Astrocyte (in vitro differentiated cells and primary cell): ENCODE results near the gene ENKD1. TPM values are rescaled to one million over a fixed set of nuclear protein-coding genes. Genes with fewer than 3 reads are reported as not detected.

ENCODE experiments used
- DNase-seq: peaks from one replicate; pipeline ENCODE4 v3.0.0-alpha.2; 2010; ENCODE audit warnings: low read depth
- FAIRE-seq: peaks from 2 replicates; lab custom pipeline; 2011; peaks lifted over from hg19 to GRCh38; lab: Jason Lieb, UNC
- H2AFZ ChIP-seq: 2 replicates; pipeline ENCODE4 v1.6.0; 2012; ENCODE audit warnings: low read depth, low read length, inconsistent platforms
- H3K27ac ChIP-seq: 2 replicates; pipeline ENCODE4 v1.5.1; 2011; ENCODE audit warnings: low read depth, low read length, inconsistent platforms
- H3K27me3 ChIP-seq: 2 replicates; pipeline ENCODE4 v1.6.0; 2011; ENCODE audit warnings: low read length, inconsistent platforms; ENCODE audit not compliant: insufficient read depth
- H3K36me3 ChIP-seq: 2 replicates; pipeline ENCODE4 v1.5.1; 2011; ENCODE audit warnings: low read length, inconsistent platforms; ENCODE audit not compliant: insufficient read depth
- H3K4me1 ChIP-seq: 2 replicates; pipeline ENCODE4 v1.5.1; 2011; ENCODE audit warnings: low read length, inconsistent platforms; ENCODE audit not compliant: insufficient read depth
- H3K4me2 ChIP-seq: 2 replicates; pipeline ENCODE4 v1.6.0; 2012; ENCODE audit warnings: low read length, inconsistent platforms
- H3K4me3 ChIP-seq: 2 replicates; pipeline ENCODE4 v1.5.1; 2011; ENCODE audit warnings: low read depth, mild to moderate bottlenecking, low read length, inconsistent platforms; ENCODE audit not compliant: insufficient read depth
- H3K79me2 ChIP-seq: 2 replicates; pipeline ENCODE4 v1.6.0; 2012; ENCODE audit warnings: mild to moderate bottlenecking, low read length, inconsistent platforms; ENCODE audit not compliant: insufficient read depth
- H3K9ac ChIP-seq: 2 replicates; pipeline ENCODE4 v1.6.0; 2012; ENCODE audit warnings: mild to moderate bottlenecking, low read length, inconsistent platforms
- H3K9me3 ChIP-seq: 2 replicates; pipeline ENCODE4 v1.5.1; 2012; ENCODE audit warnings: low read depth, mild to moderate bottlenecking, low read length, inconsistent platforms; ENCODE audit not compliant: insufficient read depth
- H4K20me1 ChIP-seq: 2 replicates; pipeline ENCODE4 v1.6.0; 2012; ENCODE audit warnings: low read length, inconsistent platforms; ENCODE audit not compliant: insufficient read depth
- H3K27ac Mint-ChIP-seq: one replicate; pipeline ENCODE4 v1.8.0; 2021; ENCODE audit warnings: mild to moderate bottlenecking, mixed read lengths; ENCODE audit not compliant: unreplicated experiment
- H3K27me3 Mint-ChIP-seq: one replicate; pipeline ENCODE4 v1.8.0; 2021; ENCODE audit warnings: low read depth, mixed read lengths; ENCODE audit not compliant: unreplicated experiment
- H3K36me3 Mint-ChIP-seq: one replicate; pipeline ENCODE4 v1.8.0; 2021; ENCODE audit warnings: low read depth, mixed read lengths; ENCODE audit not compliant: unreplicated experiment
- H3K4me1 Mint-ChIP-seq: one replicate; pipeline ENCODE4 v1.8.0; 2021; ENCODE audit warnings: low read depth, mixed read lengths; ENCODE audit not compliant: unreplicated experiment
- H3K4me3 Mint-ChIP-seq: one replicate; pipeline ENCODE4 v1.8.0; 2021; ENCODE audit warnings: mild to moderate bottlenecking, moderate library complexity, mixed read lengths; ENCODE audit not compliant: unreplicated experiment
- H3K9me3 Mint-ChIP-seq: one replicate; pipeline ENCODE4 v1.8.0; 2021; ENCODE audit warnings: mild to moderate bottlenecking, mixed read lengths; ENCODE audit not compliant: unreplicated experiment
- CTCF ChIP-seq: IDR thresholded peaks from 2 replicates; pipeline ENCODE4 v1.5.1; 2011; ENCODE audit warnings: low read depth, mild to moderate bottlenecking, inconsistent platforms, low read length, moderate library complexity; ENCODE audit not compliant: insufficient read depth
- EZH2 ChIP-seq: IDR thresholded peaks from 2 replicates; pipeline ENCODE4 v1.6.1; 2012; ENCODE audit warnings: mild to moderate bottlenecking, low read length, inconsistent platforms; ENCODE audit not compliant: insufficient read depth
- total RNA-seq: library from RNA; stranded (reverse); gene quantifications from 2 replicates; pipeline ENCODE4 v1.2.1, GENCODE V29; 2021

Gene ENKD1
- total RNA-seq, 1 donor from 2014 or later: 8.5 TPM

DNA sequence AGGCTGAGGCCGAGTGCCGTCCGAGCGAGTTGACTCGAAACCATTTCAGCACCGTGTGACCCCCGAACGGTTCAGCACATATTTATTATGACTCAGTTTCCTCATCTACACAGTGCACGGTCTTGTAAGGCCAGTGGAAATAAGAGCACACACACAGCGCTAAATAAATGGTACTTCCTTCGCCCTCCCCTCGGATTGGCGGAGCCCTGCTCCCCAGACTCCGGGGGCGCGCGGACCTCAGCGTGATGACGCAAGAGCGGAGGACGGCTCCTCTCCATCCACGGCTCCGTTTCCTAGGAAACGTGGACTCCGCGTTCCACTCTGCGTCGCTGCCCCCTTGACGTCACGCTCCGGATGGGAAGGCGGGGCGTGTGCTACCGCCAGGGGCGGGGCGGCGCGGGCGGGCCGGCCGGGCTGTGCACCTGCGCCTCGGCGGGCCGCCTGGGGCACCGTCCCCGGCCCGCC, 6.0 kb downstream of the ENKD1 start, which contains the start of gene PARD6A:
Gene PARD6A, plus strand, starts transcription at position 397 of the 465 bp plus-strand sequence. CDS start 79 bp downstream, outside the sequence.
- peak within 1 kb of the TSS; percentile 96 for H2AFZ ChIP-seq
- H4K20me1 ChIP-seq: peaks cover 24% of the 10 kb centered on the region
- H3K36me3 ChIP-seq: peaks cover 2% of the 10 kb centered on the region
- H3K4me1 ChIP-seq: peaks cover 14% of the 10 kb centered on the region
- H3K79me2 ChIP-seq: peaks cover 14% of the 10 kb centered on the region
- FAIRE-seq (peak; percentile 17), DNase-seq (peak; percentile 90)
- H3K9me3 ChIP-seq: no peaks in the 10 kb centered on the region
- H3K4me2 ChIP-seq: peak within 1 kb of the TSS; percentile 93
- peak within 1 kb of the TSS; percentile 90 for H3K4me3 Mint-ChIP-seq
- H3K9ac ChIP-seq: peak within 1 kb of the TSS; percentile 87
- H3K4me3 ChIP-seq: peak within 1 kb of the TSS; percentile 77
- H3K36me3 Mint-ChIP-seq: peaks cover 4% of the 10 kb centered on the region
- H3K27ac ChIP-seq: peak within 1 kb of the TSS; percentile 86
- H3K27ac Mint-ChIP-seq: peak within 1 kb of the TSS; percentile 89
- no peaks in the 10 kb centered on the region for H3K27me3 ChIP-seq
- H3K9me3 Mint-ChIP-seq: no peaks in the 10 kb centered on the region
- H3K4me1 Mint-ChIP-seq: peaks cover 2% of the 10 kb centered on the region
- TF ChIP-seq CTCF (no peak), EZH2 (no peak)
- H3K27me3 Mint-ChIP-seq: peaks cover 9% of the 10 kb centered on the region

DNA sequence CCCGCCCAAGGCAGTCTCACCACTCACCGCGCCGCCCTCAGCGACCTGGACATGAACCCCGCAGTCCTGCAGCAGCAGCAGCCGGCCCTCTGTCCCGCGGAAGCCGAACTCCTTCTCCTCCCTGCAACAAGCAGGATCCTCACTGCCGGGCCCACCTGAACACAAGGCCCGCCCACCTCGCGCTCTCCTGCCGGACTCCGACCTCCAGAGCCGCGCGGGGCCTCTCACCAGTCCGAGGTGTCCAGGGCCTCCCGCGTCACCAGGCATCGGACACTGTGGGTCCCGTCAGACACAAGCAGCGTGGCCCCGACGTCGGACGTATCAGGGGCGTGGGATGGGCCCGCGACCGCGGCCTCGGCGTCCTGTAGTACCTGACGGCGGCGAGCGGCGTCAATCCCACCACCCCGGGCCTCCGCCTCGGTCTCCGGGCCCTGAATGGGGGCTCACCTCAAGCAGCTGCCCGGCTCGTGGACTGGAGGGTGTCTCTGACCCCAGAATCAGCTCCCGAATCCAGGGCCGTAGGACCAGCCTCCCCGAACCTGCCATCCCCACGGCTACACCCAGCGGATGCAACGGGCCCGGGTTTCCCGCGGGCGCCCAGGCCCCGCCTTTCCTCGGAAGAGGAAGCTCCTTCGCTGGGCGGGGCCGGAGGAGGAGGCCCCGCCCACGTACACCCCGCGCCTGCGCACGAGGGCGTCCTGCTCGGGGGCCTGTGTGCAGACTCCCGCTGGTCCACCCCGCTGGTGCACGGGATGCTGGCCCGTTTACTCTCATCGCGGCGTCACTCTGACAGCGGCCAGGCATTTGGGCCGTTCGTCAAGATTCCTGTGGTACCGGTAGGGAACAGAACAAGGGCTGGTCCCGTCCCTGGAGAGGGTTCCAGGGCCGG, 6.6 kb downstream of the ENKD1 start, which contains the start of gene ACD:
Gene ACD, minus strand, starts transcription at position 586 of the 889 bp plus-strand sequence. Its CDS starts 40 bp downstream, at position 546.
- H3K4me1 ChIP-seq: peaks cover 14% of the 10 kb centered on the region
- H3K9ac ChIP-seq: peak within 1 kb of the TSS; percentile 87
- FAIRE-seq (no peak), DNase-seq (peak; percentile 57)
- peak within 1 kb of the TSS; percentile 86 for H3K27ac ChIP-seq
- peak within 1 kb of the TSS; percentile 96 for H2AFZ ChIP-seq
- peaks cover 27% of the 10 kb centered on the region for H4K20me1 ChIP-seq
- peaks cover 1% of the 10 kb centered on the region for H3K4me1 Mint-ChIP-seq
- peak within 1 kb of the TSS; percentile 93 for H3K4me2 ChIP-seq
- peaks cover 6% of the 10 kb centered on the region for H3K36me3 Mint-ChIP-seq
- H3K27me3 ChIP-seq: no peaks in the 10 kb centered on the region
- peaks cover 14% of the 10 kb centered on the region for H3K27me3 Mint-ChIP-seq
- no peaks in the 10 kb centered on the region for H3K9me3 ChIP-seq
- H3K4me3 ChIP-seq: peak within 1 kb of the TSS; percentile 77
- H3K79me2 ChIP-seq: peaks cover 14% of the 10 kb centered on the region
- no peak for TF ChIP-seq EZH2
- no peak for TF ChIP-seq CTCF
- H3K36me3 ChIP-seq: peaks cover 2% of the 10 kb centered on the region
- peak within 1 kb of the TSS; percentile 90 for H3K4me3 Mint-ChIP-seq
- H3K9me3 Mint-ChIP-seq: no peaks in the 10 kb centered on the region
- peak within 1 kb of the TSS; percentile 89 for H3K27ac Mint-ChIP-seq
